Measurements from ENCODE around the gene KATNBL1. TPM values are rescaled to one million over a fixed set of nuclear protein-coding genes. Genes with fewer than 3 reads are reported as not detected.

Gene KATNBL1
- total and polyA plus RNA-seq, 2 experiments from 2014 or later, result 68.2 to 96.1 TPM

DNA sequence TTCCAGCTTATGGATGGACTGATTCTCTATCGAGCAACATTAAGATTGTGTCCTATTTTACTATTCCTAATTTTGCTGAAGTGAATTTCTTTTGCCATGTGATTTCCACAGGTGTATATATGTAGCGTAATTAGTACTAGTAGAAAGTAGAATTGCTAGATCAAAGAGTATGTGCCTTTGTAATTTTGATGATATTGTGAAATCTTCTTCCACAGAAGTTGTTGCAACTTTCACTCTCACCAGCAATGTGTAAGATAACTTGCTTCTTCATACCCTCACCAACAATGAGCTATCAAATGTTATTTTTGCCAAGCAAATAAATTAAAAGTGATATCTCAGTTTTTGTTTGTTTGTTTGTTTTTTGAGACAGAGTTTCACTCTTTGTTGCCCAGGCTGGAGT lies 102.6 kb downstream of the KATNBL1 start:
- DNase-seq (ENCODE audit: low spot score) (no peak), ATAC-seq (no peak)
- H3K27ac ChIP-seq (ENCODE audit: low read depth), result no peak overlapping the region
- Mint-ChIP-seq H3K9me3 (peaks cover 4% of the 10 kb centered on the region; the same call in 2 of the 3 replicates), H3K4me3 (no peak overlapping the region), H3K27me3 (ENCODE audit: insufficient read depth, low read depth, poor library complexity) (peaks cover 3% of the 10 kb centered on the region), H3K36me3 (ENCODE audit: low read depth) (no peaks in the 10 kb centered on the region), H3K4me1 (peaks cover 6% of the 10 kb centered on the region; the same call in 2 of the 3 replicates), H3K27ac (no peak overlapping the region)
- no peaks in the 10 kb centered on the region for H3K4me1 ChIP-seq (ENCODE audit: insufficient read depth)
- H4K20me1 ChIP-seq (replicated peaks; ENCODE audit: insufficient read depth), result no peaks in the 10 kb centered on the region
- no peak overlapping the region for H3K4me2 ChIP-seq
- TF ChIP-seq, protein P1, sequence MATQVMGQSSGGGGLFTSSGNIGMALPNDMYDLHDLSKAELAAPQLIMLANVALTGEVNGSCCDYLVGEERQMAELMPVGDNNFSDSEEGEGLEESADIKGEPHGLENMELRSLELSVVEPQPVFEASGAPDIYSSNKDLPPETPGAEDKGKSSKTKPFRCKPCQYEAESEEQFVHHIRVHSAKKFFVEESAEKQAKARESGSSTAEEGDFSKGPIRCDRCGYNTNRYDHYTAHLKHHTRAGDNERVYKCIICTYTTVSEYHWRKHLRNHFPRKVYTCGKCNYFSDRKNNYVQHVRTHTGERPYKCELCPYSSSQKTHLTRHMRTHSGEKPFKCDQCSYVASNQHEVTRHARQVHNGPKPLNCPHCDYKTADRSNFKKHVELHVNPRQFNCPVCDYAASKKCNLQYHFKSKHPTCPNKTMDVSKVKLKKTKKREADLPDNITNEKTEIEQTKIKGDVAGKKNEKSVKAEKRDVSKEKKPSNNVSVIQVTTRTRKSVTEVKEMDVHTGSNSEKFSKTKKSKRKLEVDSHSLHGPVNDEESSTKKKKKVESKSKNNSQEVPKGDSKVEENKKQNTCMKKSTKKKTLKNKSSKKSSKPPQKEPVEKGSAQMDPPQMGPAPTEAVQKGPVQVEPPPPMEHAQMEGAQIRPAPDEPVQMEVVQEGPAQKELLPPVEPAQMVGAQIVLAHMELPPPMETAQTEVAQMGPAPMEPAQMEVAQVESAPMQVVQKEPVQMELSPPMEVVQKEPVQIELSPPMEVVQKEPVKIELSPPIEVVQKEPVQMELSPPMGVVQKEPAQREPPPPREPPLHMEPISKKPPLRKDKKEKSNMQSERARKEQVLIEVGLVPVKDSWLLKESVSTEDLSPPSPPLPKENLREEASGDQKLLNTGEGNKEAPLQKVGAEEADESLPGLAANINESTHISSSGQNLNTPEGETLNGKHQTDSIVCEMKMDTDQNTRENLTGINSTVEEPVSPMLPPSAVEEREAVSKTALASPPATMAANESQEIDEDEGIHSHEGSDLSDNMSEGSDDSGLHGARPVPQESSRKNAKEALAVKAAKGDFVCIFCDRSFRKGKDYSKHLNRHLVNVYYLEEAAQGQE (IDR thresholded peaks at IDR 0.05; ENCODE audit: unreplicated experiment), result no peak
- TF ChIP-seq ZNF331 (CRISPR knock-in tag; IDR thresholded peaks at IDR 0.05; ENCODE audit: low read depth), result no peak
- TF ChIP-seq EZH2 (IDR thresholded peaks at IDR 0.05; ENCODE audit: low read depth, unreplicated experiment), result no peak
- TF ChIP-seq, protein P2, sequence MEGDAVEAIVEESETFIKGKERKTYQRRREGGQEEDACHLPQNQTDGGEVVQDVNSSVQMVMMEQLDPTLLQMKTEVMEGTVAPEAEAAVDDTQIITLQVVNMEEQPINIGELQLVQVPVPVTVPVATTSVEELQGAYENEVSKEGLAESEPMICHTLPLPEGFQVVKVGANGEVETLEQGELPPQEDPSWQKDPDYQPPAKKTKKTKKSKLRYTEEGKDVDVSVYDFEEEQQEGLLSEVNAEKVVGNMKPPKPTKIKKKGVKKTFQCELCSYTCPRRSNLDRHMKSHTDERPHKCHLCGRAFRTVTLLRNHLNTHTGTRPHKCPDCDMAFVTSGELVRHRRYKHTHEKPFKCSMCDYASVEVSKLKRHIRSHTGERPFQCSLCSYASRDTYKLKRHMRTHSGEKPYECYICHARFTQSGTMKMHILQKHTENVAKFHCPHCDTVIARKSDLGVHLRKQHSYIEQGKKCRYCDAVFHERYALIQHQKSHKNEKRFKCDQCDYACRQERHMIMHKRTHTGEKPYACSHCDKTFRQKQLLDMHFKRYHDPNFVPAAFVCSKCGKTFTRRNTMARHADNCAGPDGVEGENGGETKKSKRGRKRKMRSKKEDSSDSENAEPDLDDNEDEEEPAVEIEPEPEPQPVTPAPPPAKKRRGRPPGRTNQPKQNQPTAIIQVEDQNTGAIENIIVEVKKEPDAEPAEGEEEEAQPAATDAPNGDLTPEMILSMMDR (conservative IDR thresholded peaks at IDR 0.05; ENCODE audit: low read depth in 2 of 2), result no peak
- TF ChIP-seq NANOG (IDR thresholded peaks at IDR 0.05; ENCODE audit: borderline replicate concordance), result no peak
- TF ChIP-seq ZNF114 (CRISPR knock-in tag; IDR thresholded peaks at IDR 0.05), result no peak
- TF ChIP-seq EZH2phosphoT487 (IDR thresholded peaks at IDR 0.05; ENCODE audit: unreplicated experiment), result no peak
- TF ChIP-seq JUNB (IDR thresholded peaks at IDR 0.05; ENCODE audit: unreplicated experiment), result no peak
- TF ChIP-seq, protein P3, sequence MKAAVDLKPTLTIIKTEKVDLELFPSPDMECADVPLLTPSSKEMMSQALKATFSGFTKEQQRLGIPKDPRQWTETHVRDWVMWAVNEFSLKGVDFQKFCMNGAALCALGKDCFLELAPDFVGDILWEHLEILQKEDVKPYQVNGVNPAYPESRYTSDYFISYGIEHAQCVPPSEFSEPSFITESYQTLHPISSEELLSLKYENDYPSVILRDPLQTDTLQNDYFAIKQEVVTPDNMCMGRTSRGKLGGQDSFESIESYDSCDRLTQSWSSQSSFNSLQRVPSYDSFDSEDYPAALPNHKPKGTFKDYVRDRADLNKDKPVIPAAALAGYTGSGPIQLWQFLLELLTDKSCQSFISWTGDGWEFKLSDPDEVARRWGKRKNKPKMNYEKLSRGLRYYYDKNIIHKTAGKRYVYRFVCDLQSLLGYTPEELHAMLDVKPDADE (IDR thresholded peaks at IDR 0.05), result no peak
- TF ChIP-seq, protein P4, sequence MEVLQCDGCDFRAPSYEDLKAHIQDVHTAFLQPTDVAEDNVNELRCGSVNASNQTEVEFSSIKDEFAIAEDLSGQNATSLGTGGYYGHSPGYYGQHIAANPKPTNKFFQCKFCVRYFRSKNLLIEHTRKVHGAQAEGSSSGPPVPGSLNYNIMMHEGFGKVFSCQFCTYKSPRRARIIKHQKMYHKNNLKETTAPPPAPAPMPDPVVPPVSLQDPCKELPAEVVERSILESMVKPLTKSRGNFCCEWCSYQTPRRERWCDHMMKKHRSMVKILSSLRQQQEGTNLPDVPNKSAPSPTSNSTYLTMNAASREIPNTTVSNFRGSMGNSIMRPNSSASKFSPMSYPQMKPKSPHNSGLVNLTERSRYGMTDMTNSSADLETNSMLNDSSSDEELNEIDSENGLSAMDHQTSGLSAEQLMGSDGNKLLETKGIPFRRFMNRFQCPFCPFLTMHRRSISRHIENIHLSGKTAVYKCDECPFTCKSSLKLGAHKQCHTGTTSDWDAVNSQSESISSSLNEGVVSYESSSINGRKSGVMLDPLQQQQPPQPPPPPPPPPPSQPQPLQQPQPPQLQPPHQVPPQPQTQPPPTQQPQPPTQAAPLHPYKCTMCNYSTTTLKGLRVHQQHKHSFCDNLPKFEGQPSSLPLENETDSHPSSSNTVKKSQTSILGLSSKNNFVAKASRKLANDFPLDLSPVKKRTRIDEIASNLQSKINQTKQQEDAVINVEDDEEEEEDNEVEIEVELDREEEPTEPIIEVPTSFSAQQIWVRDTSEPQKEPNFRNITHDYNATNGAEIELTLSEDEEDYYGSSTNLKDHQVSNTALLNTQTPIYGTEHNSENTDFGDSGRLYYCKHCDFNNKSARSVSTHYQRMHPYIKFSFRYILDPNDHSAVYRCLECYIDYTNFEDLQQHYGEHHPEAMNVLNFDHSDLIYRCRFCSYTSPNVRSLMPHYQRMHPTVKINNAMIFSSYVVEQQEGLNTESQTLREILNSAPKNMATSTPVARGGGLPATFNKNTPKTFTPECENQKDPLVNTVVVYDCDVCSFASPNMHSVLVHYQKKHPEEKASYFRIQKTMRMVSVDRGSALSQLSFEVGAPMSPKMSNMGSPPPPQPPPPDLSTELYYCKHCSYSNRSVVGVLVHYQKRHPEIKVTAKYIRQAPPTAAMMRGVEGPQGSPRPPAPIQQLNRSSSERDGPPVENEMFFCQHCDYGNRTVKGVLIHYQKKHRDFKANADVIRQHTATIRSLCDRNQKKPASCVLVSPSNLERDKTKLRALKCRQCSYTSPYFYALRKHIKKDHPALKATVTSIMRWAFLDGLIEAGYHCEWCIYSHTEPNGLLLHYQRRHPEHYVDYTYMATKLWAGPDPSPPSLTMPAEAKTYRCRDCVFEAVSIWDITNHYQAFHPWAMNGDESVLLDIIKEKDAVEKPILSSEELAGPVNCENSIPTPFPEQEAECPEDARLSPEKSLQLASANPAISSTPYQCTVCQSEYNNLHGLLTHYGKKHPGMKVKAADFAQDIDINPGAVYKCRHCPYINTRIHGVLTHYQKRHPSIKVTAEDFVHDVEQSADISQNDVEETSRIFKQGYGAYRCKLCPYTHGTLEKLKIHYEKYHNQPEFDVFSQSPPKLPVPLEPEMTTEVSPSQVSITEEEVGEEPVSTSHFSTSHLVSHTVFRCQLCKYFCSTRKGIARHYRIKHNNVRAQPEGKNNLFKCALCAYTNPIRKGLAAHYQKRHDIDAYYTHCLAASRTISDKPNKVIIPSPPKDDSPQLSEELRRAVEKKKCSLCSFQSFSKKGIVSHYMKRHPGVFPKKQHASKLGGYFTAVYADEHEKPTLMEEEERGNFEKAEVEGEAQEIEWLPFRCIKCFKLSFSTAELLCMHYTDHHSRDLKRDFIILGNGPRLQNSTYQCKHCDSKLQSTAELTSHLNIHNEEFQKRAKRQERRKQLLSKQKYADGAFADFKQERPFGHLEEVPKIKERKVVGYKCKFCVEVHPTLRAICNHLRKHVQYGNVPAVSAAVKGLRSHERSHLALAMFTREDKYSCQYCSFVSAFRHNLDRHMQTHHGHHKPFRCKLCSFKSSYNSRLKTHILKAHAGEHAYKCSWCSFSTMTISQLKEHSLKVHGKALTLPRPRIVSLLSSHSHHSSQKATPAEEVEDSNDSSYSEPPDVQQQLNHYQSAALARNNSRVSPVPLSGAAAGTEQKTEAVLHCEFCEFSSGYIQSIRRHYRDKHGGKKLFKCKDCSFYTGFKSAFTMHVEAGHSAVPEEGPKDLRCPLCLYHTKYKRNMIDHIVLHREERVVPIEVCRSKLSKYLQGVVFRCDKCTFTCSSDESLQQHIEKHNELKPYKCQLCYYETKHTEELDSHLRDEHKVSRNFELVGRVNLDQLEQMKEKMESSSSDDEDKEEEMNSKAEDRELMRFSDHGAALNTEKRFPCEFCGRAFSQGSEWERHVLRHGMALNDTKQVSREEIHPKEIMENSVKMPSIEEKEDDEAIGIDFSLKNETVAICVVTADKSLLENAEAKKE (CRISPR knock-in tag; IDR thresholded peaks at IDR 0.05), result no peak
- no peak for TF ChIP-seq STAT1 (IDR thresholded peaks at IDR 0.05; ENCODE audit: unreplicated experiment)
- TF ChIP-seq CREB1 (CRISPR knock-in tag; IDR thresholded peaks at IDR 0.05; ENCODE audit: low read depth), result no peak
- no peak for TF ChIP-seq POLR2AphosphoS5 (IDR thresholded peaks at IDR 0.05; ENCODE audit: low read depth)
- no peak overlapping the region for H2AFZ ChIP-seq
- no peaks in the 10 kb centered on the region for H3K36me3 ChIP-seq (ENCODE audit: insufficient read depth)
- H3K9me2 ChIP-seq (ENCODE audit: insufficient read depth), result no peaks in the 10 kb centered on the region
- no peaks in the 10 kb centered on the region for H3K27me3 ChIP-seq (ENCODE audit: insufficient read depth)
- H3F3A ChIP-seq (replicated peaks; ENCODE audit: low read depth), result 0 out of 2 replicates have a peak, but pooled peaks cover 3% of the 10 kb centered on the region
- H3K79me2 ChIP-seq (replicated peaks; ENCODE audit: insufficient read depth), result no peaks in the 10 kb centered on the region
- no peak overlapping the region for H3K4me3 ChIP-seq
